ENCODE results near the gene APOBEC4. TPM values are rescaled to one million over a fixed set of nuclear protein-coding genes. Genes with fewer than 3 reads are reported as not detected.

APOBEC4 gene
- polyA plus RNA-seq, 1 of the 3 experiments (the other 2 are of a cell fraction), result not detected

GRCh38 chr1:183645531-183645930 is 7.6 kb downstream of the APOBEC4 start:
- 81% methylated on average over 5 of the region's 5 CpGs for WGBS (ENCODE audit: low lambda C conversion rate)
- POLR2A ChIA-PET, result no interaction called here
- Histone ChIP-seq H3F3A (replicated peaks; ENCODE audit: insufficient read depth) (no peaks in the 10 kb centered on the region), H3K36me3 (replicated peaks in 1 of 2; ENCODE audit: control insufficient read depth in 1 of 2, insufficient read depth in 2 of 2, low read length in 1 of 2) (no peaks in the 10 kb centered on the region), H3K79me2 (ENCODE audit: insufficient read depth) (peaks cover 15% of the 10 kb centered on the region; the same call in 1 of the 2 replicates), H3K4me1 (ENCODE audit: control insufficient read depth in 1 of 2, insufficient read depth in 2 of 2, low read depth in 1 of 2, low read length in 1 of 2) (no peaks in the 10 kb centered on the region; a peak in 1 of 4 replicates), H4K20me1 (ENCODE audit: insufficient read depth) (no peaks in the 10 kb centered on the region), H3K27ac (ENCODE audit: low read depth in 2 of 2, low read length in 1 of 2) (no peak overlapping the region), H3K9ac (no peak overlapping the region), H3K9me3 (no peaks in the 10 kb centered on the region), H3K9me2 (no peaks in the 10 kb centered on the region), H3K4me2 (no peak overlapping the region), H3K27me3 (ENCODE audit: insufficient read depth) (no peaks in the 10 kb centered on the region), H2AFZ (ENCODE audit: low read depth) (no peak overlapping the region), H3K4me3 (ENCODE audit: low read depth in 2 of 2, low read length in 1 of 2) (no peak overlapping the region)
- no peak for TF ChIP-seq FOXM1 (IDR thresholded peaks at IDR 0.05; ENCODE audit: low read depth)
- no peak for TF ChIP-seq RFX5 (IDR thresholded peaks at IDR 0.05; ENCODE audit: low read length)
- no peak for TF ChIP-seq CHD2 (IDR thresholded peaks at IDR 0.05; ENCODE audit: low read length, partially characterized antibody)
- no peak for TF ChIP-seq GATA2 (CRISPR knock-in tag; IDR thresholded peaks at IDR 0.05)
- TF ChIP-seq FOXJ3 (CRISPR knock-in tag; IDR thresholded peaks at IDR 0.05), result no peak
- TF ChIP-seq ELF1 (IDR thresholded peaks at IDR 0.05), result no peak
- no peak for TF ChIP-seq EP300 (IDR thresholded peaks at IDR 0.05; ENCODE audit: borderline replicate concordance in 1 of 2, low read depth in 1 of 2, low read length in 1 of 2)
- TF ChIP-seq RAD21 (IDR thresholded peaks at IDR 0.05; ENCODE audit: low read length), result no peak
- no peak for DNase-seq
- CTCF ChIA-PET, result interaction anchor here (2.3 to 2.8 kb wide), 3 partner anchors 10 to 271 kb away, joined by 9 to 17 read pairs (median 13); no protein-coding TSS in a partner anchor

DNA sequence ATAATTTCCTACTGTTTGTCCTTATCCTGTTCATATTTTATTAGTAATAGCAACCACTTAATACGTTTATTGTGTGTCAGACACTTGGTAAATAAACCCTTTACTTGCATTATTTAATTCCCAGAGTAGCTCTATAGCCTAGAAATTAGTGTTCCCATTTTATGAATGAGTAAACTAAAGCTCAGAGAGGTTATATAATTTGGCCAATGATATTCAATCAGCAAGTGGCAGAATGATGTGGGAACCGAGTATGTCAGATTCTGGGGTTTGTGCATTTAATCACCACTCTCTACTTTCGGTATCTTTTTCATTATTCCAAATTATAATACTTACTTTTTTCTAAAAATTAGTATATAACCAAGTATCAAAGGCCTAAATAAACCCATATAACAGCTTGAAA is 10.9 kb downstream of the APOBEC4 start:
- ChIA-PET POLR2A (no interaction called here), CTCF (no interaction called here)
- 85% methylated on average over 3 of the region's 3 CpGs for WGBS (ENCODE audit: low lambda C conversion rate)
- Histone ChIP-seq H2AFZ (ENCODE audit: low read depth) (no peak overlapping the region), H3K4me3 (ENCODE audit: low read depth in 2 of 2, low read length in 1 of 2) (no peak overlapping the region), H3K79me2 (ENCODE audit: insufficient read depth) (peaks cover 32% of the 10 kb centered on the region), H3K9me2 (no peaks in the 10 kb centered on the region), H3K27ac (ENCODE audit: low read depth in 2 of 2, low read length in 1 of 2) (no peak overlapping the region), H4K20me1 (ENCODE audit: insufficient read depth) (no peaks in the 10 kb centered on the region), H3K4me1 (ENCODE audit: control insufficient read depth in 1 of 2, insufficient read depth in 2 of 2, low read depth in 1 of 2, low read length in 1 of 2) (peaks cover 0 to 4% of the 10 kb centered on the region in 2 experiments; a peak in 2 of 4 replicates), H3K27me3 (ENCODE audit: insufficient read depth) (no peaks in the 10 kb centered on the region), H3K4me2 (no peak overlapping the region), H3K9ac (no peak overlapping the region), H3K36me3 (replicated peaks in 1 of 2; ENCODE audit: control insufficient read depth in 1 of 2, insufficient read depth in 2 of 2, low read length in 1 of 2) (no peaks in the 10 kb centered on the region), H3F3A (replicated peaks; ENCODE audit: insufficient read depth) (no peaks in the 10 kb centered on the region), H3K9me3 (no peaks in the 10 kb centered on the region)
- DNase-seq, result no peak
- no peak for TF ChIP-seq SMC3 (IDR thresholded peaks at IDR 0.05; ENCODE audit: low read depth, low read length)
- TF ChIP-seq TAF1 (IDR thresholded peaks at IDR 0.05; ENCODE audit: borderline replicate concordance, low read depth, low read length), result no peak
- no peak for TF ChIP-seq JUND (IDR thresholded peaks at IDR 0.05)
- TF ChIP-seq YY1 (IDR thresholded peaks at IDR 0.05; ENCODE audit: low read depth), result no peak
- no peak for TF ChIP-seq ZBTB33 (IDR thresholded peaks at IDR 0.05; ENCODE audit: borderline replicate concordance, low read depth)
- TF ChIP-seq RXRA (IDR thresholded peaks at IDR 0.05; ENCODE audit: borderline replicate concordance, low read depth), result no peak
- TF ChIP-seq RFX5 (IDR thresholded peaks at IDR 0.05; ENCODE audit: low read length), result no peak
- TF ChIP-seq RAD21 (IDR thresholded peaks at IDR 0.05; ENCODE audit: low read length), result no peak
- TF ChIP-seq, protein P1, sequence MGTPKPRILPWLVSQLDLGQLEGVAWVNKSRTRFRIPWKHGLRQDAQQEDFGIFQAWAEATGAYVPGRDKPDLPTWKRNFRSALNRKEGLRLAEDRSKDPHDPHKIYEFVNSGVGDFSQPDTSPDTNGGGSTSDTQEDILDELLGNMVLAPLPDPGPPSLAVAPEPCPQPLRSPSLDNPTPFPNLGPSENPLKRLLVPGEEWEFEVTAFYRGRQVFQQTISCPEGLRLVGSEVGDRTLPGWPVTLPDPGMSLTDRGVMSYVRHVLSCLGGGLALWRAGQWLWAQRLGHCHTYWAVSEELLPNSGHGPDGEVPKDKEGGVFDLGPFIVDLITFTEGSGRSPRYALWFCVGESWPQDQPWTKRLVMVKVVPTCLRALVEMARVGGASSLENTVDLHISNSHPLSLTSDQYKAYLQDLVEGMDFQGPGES (IDR thresholded peaks at IDR 0.05; ENCODE audit: low read depth, low read length), result no peak
- TF ChIP-seq CHD2 (IDR thresholded peaks at IDR 0.05; ENCODE audit: low read length, partially characterized antibody), result no peak
- TF ChIP-seq RCOR1 (IDR thresholded peaks at IDR 0.05; ENCODE audit: low read length), result no peak
- TF ChIP-seq SIN3A (IDR thresholded peaks at IDR 0.05; ENCODE audit: borderline replicate concordance, low read depth, low read length), result no peak
- TF ChIP-seq NFIC (IDR thresholded peaks at IDR 0.05; ENCODE audit: borderline replicate concordance), result no peak
- no peak for TF ChIP-seq FOSL2 (IDR thresholded peaks at IDR 0.05; ENCODE audit: borderline replicate concordance, low read depth)
- TF ChIP-seq USF2 (IDR thresholded peaks at IDR 0.05; ENCODE audit: borderline replicate concordance, low read depth, low read length), result no peak
- TF ChIP-seq TCF12 (IDR thresholded peaks at IDR 0.05), result no peak
- TF ChIP-seq, protein P2, sequence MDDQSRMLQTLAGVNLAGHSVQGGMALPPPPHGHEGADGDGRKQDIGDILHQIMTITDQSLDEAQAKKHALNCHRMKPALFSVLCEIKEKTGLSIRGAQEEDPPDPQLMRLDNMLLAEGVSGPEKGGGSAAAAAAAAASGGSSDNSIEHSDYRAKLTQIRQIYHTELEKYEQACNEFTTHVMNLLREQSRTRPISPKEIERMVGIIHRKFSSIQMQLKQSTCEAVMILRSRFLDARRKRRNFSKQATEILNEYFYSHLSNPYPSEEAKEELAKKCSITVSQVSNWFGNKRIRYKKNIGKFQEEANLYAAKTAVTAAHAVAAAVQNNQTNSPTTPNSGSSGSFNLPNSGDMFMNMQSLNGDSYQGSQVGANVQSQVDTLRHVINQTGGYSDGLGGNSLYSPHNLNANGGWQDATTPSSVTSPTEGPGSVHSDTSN (IDR thresholded peaks at IDR 0.05), result no peak
- TF ChIP-seq EP300 (IDR thresholded peaks at IDR 0.05; ENCODE audit: borderline replicate concordance in 1 of 2, low read depth in 1 of 2, low read length in 1 of 2), result no peak

Data from SK-N-SH (cell line).